ENCODE data around the gene THSD7A.

Gene THSD7A

DNA sequence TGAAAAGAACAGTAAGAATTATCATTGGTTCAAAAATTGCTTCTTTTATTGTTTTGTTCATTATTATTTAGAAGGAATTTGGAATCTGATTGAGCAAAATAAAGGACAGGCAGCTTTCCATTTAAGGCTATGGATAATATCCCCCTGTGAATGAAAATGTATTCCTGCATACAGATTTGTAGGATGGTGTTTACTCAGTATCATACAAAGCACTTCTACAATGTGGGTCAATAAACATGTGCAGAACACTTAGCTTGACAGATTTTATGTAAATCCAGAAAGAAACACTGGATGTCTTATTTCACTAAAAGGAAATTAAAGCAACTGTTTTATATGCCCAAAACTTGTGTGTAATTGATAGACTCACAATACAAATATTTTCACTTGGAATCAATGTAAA lies 189.7 kb downstream of the THSD7A start:
- no peaks in the 10 kb centered on the region for H3K27me3 ChIP-seq (ENCODE audit: control insufficient read depth in 1 of 2, insufficient read depth in 2 of 2, low read length in 2 of 2)
- H3K4me3 ChIP-seq (ENCODE audit: low read length in 2 of 2), result no peak overlapping the region
- no peak overlapping the region for H3K27ac ChIP-seq (ENCODE audit: low read length)
- no peaks in the 10 kb centered on the region for H3K4me1 ChIP-seq (ENCODE audit: control insufficient read depth, insufficient read depth, low read length)
- H3K36me3 ChIP-seq (ENCODE audit: control insufficient read depth in 2 of 2, insufficient read depth in 2 of 2, low read length in 2 of 2), result no peaks in the 10 kb centered on the region
- no peak overlapping the region for H3K9ac ChIP-seq (ENCODE audit: low read length in 2 of 2)
- no peaks in the 10 kb centered on the region for H3K9me3 ChIP-seq (ENCODE audit: control insufficient read depth in 2 of 2, low read length in 2 of 2)

- H3K4me3 ChIP-seq (ENCODE audit: low read length in 2 of 2), result no peak overlapping the region
These were observed 193.8 kb downstream of the THSD7A start for GRCh38 chr7:11638011-11638774.

GRCh38 chr7:11636274-11636673 lies 195.7 kb downstream of the THSD7A start:
- Histone ChIP-seq H3K27me3 (ENCODE audit: control insufficient read depth in 1 of 2, insufficient read depth in 2 of 2, low read length in 2 of 2) (no peaks in the 10 kb centered on the region), H3K36me3 (ENCODE audit: control insufficient read depth in 2 of 2, insufficient read depth in 2 of 2, low read length in 2 of 2) (no peaks in the 10 kb centered on the region)

More at GRCh38 chr7:11638011-11638774, 193.8 kb downstream of the THSD7A start:
- no peak overlapping the region for H3K9ac ChIP-seq (ENCODE audit: low read length in 2 of 2)
- H3K4me1 ChIP-seq (ENCODE audit: control insufficient read depth, insufficient read depth, low read length), result no peaks in the 10 kb centered on the region
- H3K27me3 ChIP-seq (ENCODE audit: control insufficient read depth in 1 of 2, insufficient read depth in 2 of 2, low read length in 2 of 2), result no peaks in the 10 kb centered on the region
- H3K36me3 ChIP-seq (ENCODE audit: control insufficient read depth in 2 of 2, insufficient read depth in 2 of 2, low read length in 2 of 2), result no peaks in the 10 kb centered on the region
- H3K27ac ChIP-seq (ENCODE audit: low read length), result no peak overlapping the region
- no peaks in the 10 kb centered on the region for H3K9me3 ChIP-seq (ENCODE audit: control insufficient read depth in 2 of 2, low read length in 2 of 2)

GRCh38 chr7:11633310-11633709 lies 198.7 kb downstream of the THSD7A start:
- Histone ChIP-seq H3K4me3 (ENCODE audit: low read length in 2 of 2) (no peak overlapping the region), H3K9ac (ENCODE audit: low read length in 2 of 2) (no peak overlapping the region), H3K27ac (ENCODE audit: low read length) (no peak overlapping the region), H3K36me3 (ENCODE audit: control insufficient read depth in 2 of 2, insufficient read depth in 2 of 2, low read length in 2 of 2) (no peaks in the 10 kb centered on the region), H3K4me1 (ENCODE audit: control insufficient read depth, insufficient read depth, low read length) (no peaks in the 10 kb centered on the region), H3K9me3 (ENCODE audit: control insufficient read depth in 2 of 2, low read length in 2 of 2) (no peaks in the 10 kb centered on the region), H3K27me3 (ENCODE audit: control insufficient read depth in 1 of 2, insufficient read depth in 2 of 2, low read length in 2 of 2) (no peaks in the 10 kb centered on the region)

More at GRCh38 chr7:11636274-11636673, 195.7 kb downstream of the THSD7A start:
- Histone ChIP-seq H3K9ac (ENCODE audit: low read length in 2 of 2) (no peak overlapping the region), H3K4me3 (ENCODE audit: low read length in 2 of 2) (no peak overlapping the region), H3K27ac (ENCODE audit: low read length) (no peak overlapping the region), H3K4me1 (ENCODE audit: control insufficient read depth, insufficient read depth, low read length) (no peaks in the 10 kb centered on the region), H3K9me3 (ENCODE audit: control insufficient read depth in 2 of 2, low read length in 2 of 2) (no peaks in the 10 kb centered on the region)

DNA sequence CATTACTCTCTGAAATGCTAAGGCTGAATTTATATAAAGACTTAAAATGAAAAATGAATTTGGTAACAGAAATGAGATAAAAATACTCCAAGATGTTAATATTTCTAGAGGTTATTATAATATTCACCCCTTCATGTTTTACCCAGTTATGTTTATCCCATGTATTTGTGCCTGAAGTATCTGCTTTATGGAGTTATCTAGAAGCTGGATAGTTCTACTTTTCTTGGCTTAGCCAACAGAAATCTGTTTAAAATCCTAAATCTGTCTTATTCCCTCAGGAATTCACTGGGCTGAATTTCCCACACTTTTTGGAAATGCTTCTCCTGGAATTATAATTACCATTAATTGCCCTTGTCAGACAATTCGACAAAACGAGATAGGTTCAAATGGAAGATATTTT lies 201.6 kb downstream of the THSD7A start:
- Histone ChIP-seq H3K9ac (ENCODE audit: low read length in 2 of 2) (no peak overlapping the region), H3K27me3 (ENCODE audit: control insufficient read depth in 1 of 2, insufficient read depth in 2 of 2, low read length in 2 of 2) (no peaks in the 10 kb centered on the region), H3K4me1 (ENCODE audit: control insufficient read depth, insufficient read depth, low read length) (no peaks in the 10 kb centered on the region), H3K36me3 (ENCODE audit: control insufficient read depth in 2 of 2, insufficient read depth in 2 of 2, low read length in 2 of 2) (no peaks in the 10 kb centered on the region), H3K27ac (ENCODE audit: low read length) (no peak overlapping the region), H3K9me3 (ENCODE audit: control insufficient read depth in 2 of 2, low read length in 2 of 2) (no peaks in the 10 kb centered on the region), H3K4me3 (ENCODE audit: low read length in 2 of 2) (no peak overlapping the region)

DNA sequence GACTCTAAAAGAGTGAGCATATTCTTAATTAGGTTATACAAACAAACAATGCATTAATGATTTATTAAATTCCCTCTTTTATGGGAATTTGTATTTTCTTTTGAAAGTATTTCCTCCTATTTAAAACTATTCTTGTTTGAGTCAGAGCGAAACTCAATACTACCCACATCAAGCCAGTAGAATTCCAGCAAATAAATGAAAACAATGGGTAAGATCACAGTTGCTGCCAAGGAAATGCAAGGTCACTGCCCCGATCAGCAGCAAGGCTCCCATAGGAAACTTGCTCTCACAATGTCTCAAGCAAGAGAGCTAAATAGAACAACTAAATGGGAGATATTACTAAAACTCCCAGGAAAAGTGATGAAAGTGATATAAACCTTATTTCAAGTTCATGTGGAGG lies 206.3 kb downstream of the THSD7A start:
- no peaks in the 10 kb centered on the region for H3K4me1 ChIP-seq (ENCODE audit: control insufficient read depth, insufficient read depth, low read length)
- H3K4me3 ChIP-seq (ENCODE audit: low read length in 2 of 2), result no peak overlapping the region
- H3K27ac ChIP-seq (ENCODE audit: low read length), result no peak overlapping the region
- H3K9ac ChIP-seq (ENCODE audit: low read length in 2 of 2), result no peak overlapping the region
- no peaks in the 10 kb centered on the region for H3K27me3 ChIP-seq (ENCODE audit: control insufficient read depth in 1 of 2, insufficient read depth in 2 of 2, low read length in 2 of 2)
- no peaks in the 10 kb centered on the region for H3K36me3 ChIP-seq (ENCODE audit: control insufficient read depth in 2 of 2, insufficient read depth in 2 of 2, low read length in 2 of 2)
- H3K9me3 ChIP-seq (ENCODE audit: control insufficient read depth in 2 of 2, low read length in 2 of 2), result no peaks in the 10 kb centered on the region

DNA sequence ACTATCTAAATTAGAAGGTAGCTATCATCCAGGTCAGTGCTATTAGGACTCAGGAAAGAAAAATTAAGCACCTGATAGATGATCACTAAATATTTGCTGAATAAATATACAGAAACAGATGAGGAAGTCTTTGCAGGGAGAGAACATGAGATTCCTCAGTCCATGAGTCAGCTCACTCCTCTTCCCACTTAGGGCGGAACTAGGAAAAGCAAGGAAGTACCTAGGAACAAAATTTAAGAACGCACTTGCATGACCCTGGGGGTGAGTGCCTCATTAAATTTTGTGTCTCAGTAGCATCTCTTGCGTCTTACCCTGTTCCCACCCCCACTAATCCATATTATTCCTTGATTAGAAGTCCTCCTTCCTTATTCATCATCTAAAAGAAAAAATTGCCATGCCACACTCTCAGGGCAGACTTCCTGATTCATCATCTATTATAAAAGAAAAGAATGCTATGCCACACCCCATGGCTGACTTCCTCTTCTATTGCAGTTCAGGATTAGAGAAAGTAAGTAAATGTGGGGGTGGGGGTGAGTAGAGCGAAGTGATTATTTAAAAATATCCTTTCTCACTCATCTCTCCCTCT lies 208.8 kb downstream of the THSD7A start:
- Histone ChIP-seq H3K9me3 (ENCODE audit: control insufficient read depth in 2 of 2, low read length in 2 of 2) (no peaks in the 10 kb centered on the region), H3K27ac (ENCODE audit: low read length) (no peak overlapping the region), H3K9ac (ENCODE audit: low read length in 2 of 2) (no peak overlapping the region), H3K36me3 (ENCODE audit: control insufficient read depth in 2 of 2, insufficient read depth in 2 of 2, low read length in 2 of 2) (no peaks in the 10 kb centered on the region), H3K4me3 (ENCODE audit: low read length in 2 of 2) (no peak overlapping the region), H3K4me1 (ENCODE audit: control insufficient read depth, insufficient read depth, low read length) (no peaks in the 10 kb centered on the region), H3K27me3 (ENCODE audit: control insufficient read depth in 1 of 2, insufficient read depth in 2 of 2, low read length in 2 of 2) (no peaks in the 10 kb centered on the region)

- Histone ChIP-seq H3K27me3 (ENCODE audit: control insufficient read depth in 1 of 2, insufficient read depth in 2 of 2, low read length in 2 of 2) (no peaks in the 10 kb centered on the region), H3K4me1 (ENCODE audit: control insufficient read depth, insufficient read depth, low read length) (no peaks in the 10 kb centered on the region), H3K36me3 (ENCODE audit: control insufficient read depth in 2 of 2, insufficient read depth in 2 of 2, low read length in 2 of 2) (no peaks in the 10 kb centered on the region), H3K9me3 (ENCODE audit: control insufficient read depth in 2 of 2, low read length in 2 of 2) (no peaks in the 10 kb centered on the region), H3K9ac (ENCODE audit: low read length in 2 of 2) (no peak overlapping the region), H3K27ac (ENCODE audit: low read length) (no peak overlapping the region), H3K4me3 (ENCODE audit: low read length in 2 of 2) (no peak overlapping the region)
These were observed 211.4 kb downstream of the THSD7A start for GRCh38 chr7:11620406-11621253.

DNA sequence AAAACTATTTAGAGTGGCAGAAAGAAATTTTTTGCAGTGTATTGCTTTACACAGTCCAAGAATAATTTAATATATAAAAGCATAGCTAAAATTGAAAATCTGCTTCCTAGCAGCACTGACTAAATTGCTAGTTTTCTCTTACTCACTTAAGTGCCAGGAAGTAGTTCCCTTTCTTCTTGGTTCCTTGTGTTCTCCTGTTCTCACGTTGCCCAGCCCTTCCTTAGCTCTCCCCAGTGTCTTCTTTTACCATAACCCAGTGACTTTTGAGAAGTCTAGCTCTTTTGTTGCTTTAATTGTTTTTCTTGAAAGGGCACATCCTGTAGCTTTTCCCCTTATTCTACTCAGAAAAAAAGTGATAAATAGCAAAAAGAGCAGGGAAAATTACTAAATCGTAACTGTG lies 215.5 kb downstream of the THSD7A start:
- Histone ChIP-seq H3K4me1 (ENCODE audit: control insufficient read depth, insufficient read depth, low read length) (no peaks in the 10 kb centered on the region), H3K27ac (ENCODE audit: low read length) (no peak overlapping the region), H3K4me3 (ENCODE audit: low read length in 2 of 2) (no peak overlapping the region), H3K9ac (ENCODE audit: low read length in 2 of 2) (no peak overlapping the region), H3K9me3 (ENCODE audit: control insufficient read depth in 2 of 2, low read length in 2 of 2) (no peaks in the 10 kb centered on the region), H3K36me3 (ENCODE audit: control insufficient read depth in 2 of 2, insufficient read depth in 2 of 2, low read length in 2 of 2) (no peaks in the 10 kb centered on the region), H3K27me3 (ENCODE audit: control insufficient read depth in 1 of 2, insufficient read depth in 2 of 2, low read length in 2 of 2) (no peaks in the 10 kb centered on the region)

DNA sequence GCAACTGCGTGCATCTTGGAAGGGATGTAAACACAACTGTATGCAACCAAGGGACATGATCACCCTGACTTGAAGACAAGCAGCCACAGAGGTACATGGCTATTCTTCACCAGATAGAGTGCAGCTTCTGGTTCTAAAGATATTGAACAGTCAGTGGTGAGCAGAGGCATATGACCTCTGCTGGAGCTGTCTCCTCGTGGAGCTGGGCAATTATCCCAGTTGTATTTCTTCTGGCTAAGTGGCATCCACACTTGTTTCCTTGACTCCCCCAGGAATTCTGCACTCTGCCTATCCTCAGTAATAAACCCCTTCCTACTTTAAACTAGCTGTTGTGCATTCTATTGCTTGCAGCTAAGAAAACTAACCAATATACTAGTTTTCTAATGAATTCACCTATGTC lies 216.8 kb downstream of the THSD7A start:
- Histone ChIP-seq H3K9ac (ENCODE audit: low read length in 2 of 2) (no peak overlapping the region), H3K36me3 (ENCODE audit: control insufficient read depth in 2 of 2, insufficient read depth in 2 of 2, low read length in 2 of 2) (no peaks in the 10 kb centered on the region), H3K27me3 (ENCODE audit: control insufficient read depth in 1 of 2, insufficient read depth in 2 of 2, low read length in 2 of 2) (no peaks in the 10 kb centered on the region), H3K4me1 (ENCODE audit: control insufficient read depth, insufficient read depth, low read length) (no peaks in the 10 kb centered on the region), H3K27ac (ENCODE audit: low read length) (no peak overlapping the region), H3K9me3 (ENCODE audit: control insufficient read depth in 2 of 2, low read length in 2 of 2) (no peaks in the 10 kb centered on the region), H3K4me3 (ENCODE audit: low read length in 2 of 2) (no peak overlapping the region)
